Right lobe of liver (tissue), 6 donors: ENCODE results near the gene PLCXD1. TPM values are rescaled to one million over a fixed set of nuclear protein-coding genes. Genes with fewer than 3 reads are reported as not detected.

ENCODE experiments used
- ATAC-seq, 4 donors: fragments of 200-7000 bp; cut with Tn5 transposase; one replicate each; pipeline ENCODE4 v1.9.1; 2020; ENCODE audit warnings: mild to moderate bottlenecking in 4 of 4, moderate library complexity in 4 of 4
- DNase-seq, 3 donors: peaks; one replicate each; pipeline ENCODE4 v3.0.0-alpha.2; 2020
- H3K27ac ChIP-seq, 3 donors: fragments of 200-600 bp; one replicate each; pipeline ENCODE4 v1.8.0; 2022
- H3K27me3 ChIP-seq, 2 donors: fragments of 200-600 bp; one replicate each; pipeline ENCODE4 v1.8.0; 2022
- H3K36me3 ChIP-seq, 4 donors: fragments of 200-600 bp; sonication (generic) in 1 of 4; one replicate each; pipeline versions ENCODE4 v1.5.1 to v1.8.0; 2017 to 2022; ENCODE audit warnings: control low read depth in 1 of 4
- H3K4me1 ChIP-seq, 4 donors: fragments of 200-600 bp; sonication (generic) in 1 of 4; one replicate each; pipeline versions ENCODE4 v1.5.1 to v1.8.0; 2017 to 2022; ENCODE audit warnings: control low read depth in 1 of 4
- H3K4me3 ChIP-seq, 3 donors: fragments of 200-600 bp; one replicate each; pipeline ENCODE4 v1.8.0; 2022
- H3K9me3 ChIP-seq, 4 donors: fragments of 200-600 bp; sonication (generic) in 1 of 4; one replicate each; pipeline versions ENCODE4 v1.5.1 to v1.8.0; 2017 to 2022; ENCODE audit warnings: control low read depth in 1 of 4
- CTCF ChIP-seq, 4 donors: fragments of 200-600 bp in 3 of 4; fragments of 450-650 bp in 1 of 4; IDR thresholded peaks; one replicate each; pipeline versions ENCODE4 v1.5.1 to v1.8.0; 2016 to 2022; ENCODE audit warnings: antibody characterized with exemption in 4 of 4, mild to moderate bottlenecking in 2 of 4
- POLR2A ChIP-seq: fragments of 450-650 bp; IDR thresholded peaks from one replicate; pipeline ENCODE4 v1.6.1; 2017; ENCODE audit warnings: antibody characterized with exemption, mild to moderate bottlenecking
- WGBS: methylation state at CpG from one replicate; pipeline ENCODE4 v1.1.6; 2018; ENCODE audit warnings: low coverage, low lambda C conversion rate; ENCODE audit not compliant: insufficient coverage; ENCODE audit errors: missing lambda C conversion rate; 5-methylcytosine and 5-hydroxymethylcytosine counted together
- intact Hi-C, 2 donors: fragments of 100-400 bp; cut with DNase I; formaldehyde crosslinking; loops; one replicate each; pipeline versions ENCODE4 v1.11.2 to v1.14.1; 2022
- total RNA-seq, 6 experiments: library from RNA; depleted of rRNA in 2 of 6; stranded (reverse); fragments of >200 nt in 2 of 6; fragmentation: NEBNext Ultra II Directional in 3 of 6; extraction: Animal tissue kit (Norgen Biotek cat#: 25700) in 3 of 6; gene quantifications; one replicate each; pipeline versions ENCODE4 v1.1.0 to v1.2.4, GENCODE V29; 2016 to 2023
- donor health status: DM: no; HTN: yes; CAD: no.
- donor health status: DM: no; HTN: no; CAD: no.
- donor health status: DM: no; HTN: no; CAD: no.
- donor health status: DM: no; HTN: yes; CAD: no.
- donor health status: DM: no; HTN: yes; CAD: no.

The PLCXD1 gene
- total RNA-seq, 6 experiments from 2014 or later = 3.4 to 11.2 (median 5.1) TPM

- Histone ChIP-seq H3K9me3 (no peaks in the 10 kb centered on the region), H3K36me3 (no peaks in the 10 kb centered on the region), H3K27ac (no peak overlapping the region), H3K27me3 (no peaks in the 10 kb centered on the region), H3K4me1 (no peaks in the 10 kb centered on the region), H3K4me3 (no peak overlapping the region)
- no peak for TF ChIP-seq POLR2A
- TF ChIP-seq CTCF (IDR thresholded peaks at IDR 0.05) = no peak
- DNase-seq (peak in 2 of 3 donors; percentile 16 to 38), ATAC-seq (no peak)
- intact Hi-C loops = no loop called here
- 94% methylated on average over 28 of the region's 39 CpGs for WGBS
Measured at GRCh38 chrX:352582-353314, 71.6 kb downstream of the PLCXD1 start.

Other genes with a start within 250 kb of the PLCXD1 start
- gene GTPBP6, start 37.4 kb downstream of the PLCXD1 start, total RNA-seq = 10 to 100 TPM; 20.9 to 32.8 (median 23.2) TPM
- 1 to 10 TPM; 4.2 to 6.3 (median 5.3) TPM for gene PPP2R3B, start 105.5 kb downstream of the PLCXD1 start, total RNA-seq